ENCODE data around the gene CAPG. TPM values are rescaled to one million over a fixed set of nuclear protein-coding genes. Genes with fewer than 3 reads are reported as not detected.
A peak's percentile ranks its signal among the peaks of the same experiment; 100 is the strongest.

The CAPG gene
- total and polyA plus RNA-seq, 9 of the 15 experiments (the other 6 are each of a cell fraction or from before 2014, with no cell fraction given), result 10.6 to 90.4 (median 56.0) TPM

DNA sequence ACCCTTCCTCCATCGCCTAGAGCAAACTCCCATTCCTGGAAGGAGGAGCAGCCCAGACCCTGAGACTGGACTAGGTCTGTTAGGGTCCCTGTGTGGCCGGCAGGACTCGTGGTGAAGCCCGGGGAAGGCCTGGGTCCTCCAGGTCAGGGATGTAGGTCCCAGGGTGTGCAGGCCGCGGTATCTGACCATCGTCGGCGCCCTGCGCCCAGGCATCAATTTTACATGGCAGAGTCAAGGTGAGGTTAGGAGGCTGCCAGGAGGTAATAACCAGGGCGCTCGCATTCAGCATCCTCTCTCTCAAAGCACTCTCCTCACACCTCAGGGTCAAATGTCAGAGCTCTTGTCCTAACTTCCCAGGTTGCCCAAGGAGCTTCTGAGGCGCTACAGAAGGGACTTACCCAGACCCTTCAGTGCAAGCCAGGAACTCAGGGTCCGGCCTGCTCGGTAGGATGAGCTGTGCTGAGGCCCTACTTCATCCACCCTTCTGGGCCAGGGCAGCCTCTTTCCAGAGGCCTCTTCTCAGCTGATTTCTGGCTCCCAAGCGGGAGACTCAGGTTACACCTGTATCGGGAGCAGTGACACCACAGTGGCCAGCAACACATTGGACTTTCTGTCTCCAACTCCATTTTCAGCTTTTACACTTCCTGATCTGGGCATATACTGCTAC lies 9.0 kb upstream of the CAPG start (continued):
- TF ChIP-seq, protein P1, sequence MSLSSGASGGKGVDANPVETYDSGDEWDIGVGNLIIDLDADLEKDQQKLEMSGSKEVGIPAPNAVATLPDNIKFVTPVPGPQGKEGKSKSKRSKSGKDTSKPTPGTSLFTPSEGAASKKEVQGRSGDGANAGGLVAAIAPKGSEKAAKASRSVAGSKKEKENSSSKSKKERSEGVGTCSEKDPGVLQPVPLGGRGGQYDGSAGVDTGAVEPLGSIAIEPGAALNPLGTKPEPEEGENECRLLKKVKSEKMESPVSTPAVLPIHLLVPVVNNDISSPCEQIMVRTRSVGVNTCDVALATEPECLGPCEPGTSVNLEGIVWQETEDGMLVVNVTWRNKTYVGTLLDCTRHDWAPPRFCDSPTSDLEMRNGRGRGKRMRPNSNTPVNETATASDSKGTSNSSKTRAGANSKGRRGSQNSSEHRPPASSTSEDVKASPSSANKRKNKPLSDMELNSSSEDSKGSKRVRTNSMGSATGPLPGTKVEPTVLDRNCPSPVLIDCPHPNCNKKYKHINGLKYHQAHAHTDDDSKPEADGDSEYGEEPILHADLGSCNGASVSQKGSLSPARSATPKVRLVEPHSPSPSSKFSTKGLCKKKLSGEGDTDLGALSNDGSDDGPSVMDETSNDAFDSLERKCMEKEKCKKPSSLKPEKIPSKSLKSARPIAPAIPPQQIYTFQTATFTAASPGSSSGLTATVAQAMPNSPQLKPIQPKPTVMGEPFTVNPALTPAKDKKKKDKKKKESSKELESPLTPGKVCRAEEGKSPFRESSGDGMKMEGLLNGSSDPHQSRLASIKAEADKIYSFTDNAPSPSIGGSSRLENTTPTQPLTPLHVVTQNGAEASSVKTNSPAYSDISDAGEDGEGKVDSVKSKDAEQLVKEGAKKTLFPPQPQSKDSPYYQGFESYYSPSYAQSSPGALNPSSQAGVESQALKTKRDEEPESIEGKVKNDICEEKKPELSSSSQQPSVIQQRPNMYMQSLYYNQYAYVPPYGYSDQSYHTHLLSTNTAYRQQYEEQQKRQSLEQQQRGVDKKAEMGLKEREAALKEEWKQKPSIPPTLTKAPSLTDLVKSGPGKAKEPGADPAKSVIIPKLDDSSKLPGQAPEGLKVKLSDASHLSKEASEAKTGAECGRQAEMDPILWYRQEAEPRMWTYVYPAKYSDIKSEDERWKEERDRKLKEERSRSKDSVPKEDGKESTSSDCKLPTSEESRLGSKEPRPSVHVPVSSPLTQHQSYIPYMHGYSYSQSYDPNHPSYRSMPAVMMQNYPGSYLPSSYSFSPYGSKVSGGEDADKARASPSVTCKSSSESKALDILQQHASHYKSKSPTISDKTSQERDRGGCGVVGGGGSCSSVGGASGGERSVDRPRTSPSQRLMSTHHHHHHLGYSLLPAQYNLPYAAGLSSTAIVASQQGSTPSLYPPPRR (CRISPR knock-in tag; IDR thresholded peaks at IDR 0.05; ENCODE audit: borderline replicate concordance), result no peak
- TF ChIP-seq NR2C2 (CRISPR knock-in tag; IDR thresholded peaks at IDR 0.05) (no peak), NR2C2 (tag; IDR thresholded peaks at IDR 0.05) (peak; percentile 83), MLLT1 (IDR thresholded peaks at IDR 0.05) (no peak), NFRKB (IDR thresholded peaks at IDR 0.05; ENCODE audit: low read depth) (peak; percentile 66), MLX (CRISPR knock-in tag; conservative IDR thresholded peaks at IDR 0.05) (no peak; a peak in 1 of 4 replicates), POLR3A (IDR thresholded peaks at IDR 0.05; ENCODE audit: borderline replicate concordance, extremely low read depth, insufficient read depth, insufficient read length) (no peak), BHLHE40 (IDR thresholded peaks at IDR 0.05; ENCODE audit: low read length) (no peak), MTA1 (IDR thresholded peaks at IDR 0.05; ENCODE audit: borderline replicate concordance) (0 out of 2 replicates have a peak, but pooled peaks have one; percentile 22), ZZZ3 (IDR thresholded peaks at IDR 0.05) (no peak), RAD21 (CRISPR knock-in tag; conservative IDR thresholded peaks at IDR 0.05 in 1 of 2, IDR thresholded peaks at IDR 0.05 in 1 of 2) (0 out of 4 replicates have a peak, but pooled peaks of 1 of the 2 experiments have one; percentile 2), CBX3 (IDR thresholded peaks at IDR 0.05; ENCODE audit: borderline replicate concordance in 1 of 2, low read length in 2 of 2) (no peak), GTF2F1 (IDR thresholded peaks at IDR 0.05; ENCODE audit: low read depth, low read length) (no peak), BCOR (IDR thresholded peaks at IDR 0.05) (no peak), CHD4 (IDR thresholded peaks at IDR 0.05; ENCODE audit: insufficient read depth, insufficient replicate concordance, low read depth, low read length, poor library complexity, severe bottlenecking) (no peak), FOXJ3 (CRISPR knock-in tag; IDR thresholded peaks at IDR 0.05) (no peak), DMBX1 (CRISPR knock-in tag; IDR thresholded peaks at IDR 0.05; ENCODE audit: borderline replicate concordance) (0 out of 2 replicates have a peak, but pooled peaks have one; percentile 5), ETS1 (conservative IDR thresholded peaks at IDR 0.05; ENCODE audit: control insufficient read depth, low read depth, low read length) (no peak), L3MBTL2 (IDR thresholded peaks at IDR 0.05) (peak; percentile 72)
